ENCODE results near the gene DST.
A peak's percentile ranks its signal among the peaks of the same experiment; 100 is the strongest.

DST gene

GRCh38 chr6:56551409-56552120, 91.1 kb downstream of the DST start:
- WGBS, 2 donors (ENCODE audit: extremely low coverage in 2 of 2, insufficient read length in 2 of 2, insufficient replicate concordance in 1 of 2) = no CpG with 5 or more reads among the region's 3 CpGs
- H2AK5ac ChIP-seq (ENCODE audit: low read depth, low read length) = no peak overlapping the region
- H2BK12ac ChIP-seq (ENCODE audit: low read length) = no peak overlapping the region
- H4K91ac ChIP-seq (ENCODE audit: low read depth, low read length, poor library complexity) = no peak overlapping the region
- no peak for DNase-seq (ENCODE audit: low spot score)
- no peak overlapping the region for H3K23ac ChIP-seq (ENCODE audit: low read depth, low read length, poor library complexity)
- no peaks in the 10 kb centered on the region for H3K27me3 ChIP-seq (ENCODE audit: control insufficient read depth in 3 of 3, insufficient read depth in 3 of 3, low read depth in 1 of 3, low read length in 3 of 3)
- no peak overlapping the region for H3K14ac ChIP-seq (ENCODE audit: low read length)
- no peaks in the 10 kb centered on the region for H3K79me1 ChIP-seq (ENCODE audit: low read depth, low read length)
- H2BK15ac ChIP-seq (ENCODE audit: low read length) = no peak overlapping the region
- no peak overlapping the region for H2BK120ac ChIP-seq (ENCODE audit: low read depth, low read length)
- H4K8ac ChIP-seq (ENCODE audit: low read depth, low read length) = no peak overlapping the region
- H3K9me3 ChIP-seq (replicated peaks in 1 of 2; ENCODE audit: control insufficient read depth in 2 of 2, insufficient read depth in 1 of 2, low read depth in 1 of 2, low read length in 2 of 2) = no peaks in the 10 kb centered on the region
- no peak overlapping the region for H3K9ac ChIP-seq (ENCODE audit: low read depth, low read length, poor library complexity)
- no peak overlapping the region for H2AFZ ChIP-seq (ENCODE audit: low read length)
- H2BK5ac ChIP-seq (ENCODE audit: low read length) = no peak overlapping the region
- H3K18ac ChIP-seq (ENCODE audit: low read length) = no peak overlapping the region
- no peak overlapping the region for H3K4ac ChIP-seq (ENCODE audit: low read length)
- H3K36me3 ChIP-seq (replicated peaks in 1 of 2; ENCODE audit: control insufficient read depth in 2 of 2, insufficient read depth in 2 of 2, low read length in 2 of 2) = peaks cover 2 to 41% of the 10 kb centered on the region in 2 donors
- no peak overlapping the region for H3K4me3 ChIP-seq (ENCODE audit: low read length in 2 of 2)
- peaks cover 6 to 14% of the 10 kb centered on the region in 2 donors for H3K4me1 ChIP-seq (ENCODE audit: control insufficient read depth in 2 of 2, insufficient read depth in 1 of 2, low read depth in 1 of 2, low read length in 2 of 2)
- H3K27ac ChIP-seq (replicated peaks; ENCODE audit: low read length) = no peak overlapping the region
- H3K4me2 ChIP-seq (ENCODE audit: insufficient read depth, low read length, poor library complexity, severe bottlenecking) = no peak overlapping the region

- Histone ChIP-seq H3K18ac (ENCODE audit: low read length) (no peak overlapping the region), H2BK12ac (ENCODE audit: low read length) (no peak overlapping the region), H3K36me3 (replicated peaks in 1 of 2; ENCODE audit: control insufficient read depth in 2 of 2, insufficient read depth in 2 of 2, low read length in 2 of 2) (peaks cover 2 to 39% of the 10 kb centered on the region in 2 donors), H2AFZ (ENCODE audit: low read length) (no peak overlapping the region), H3K79me1 (ENCODE audit: low read depth, low read length) (no peaks in the 10 kb centered on the region), H2BK120ac (ENCODE audit: low read depth, low read length) (no peak overlapping the region), H3K4me2 (ENCODE audit: insufficient read depth, low read length, poor library complexity, severe bottlenecking) (no peak overlapping the region), H3K4me3 (ENCODE audit: low read length in 2 of 2) (no peak overlapping the region), H3K14ac (ENCODE audit: low read length) (no peak overlapping the region), H3K23ac (ENCODE audit: low read depth, low read length, poor library complexity) (no peak overlapping the region), H3K27ac (replicated peaks; ENCODE audit: low read length) (no peak overlapping the region), H3K9me3 (replicated peaks in 1 of 2; ENCODE audit: control insufficient read depth in 2 of 2, insufficient read depth in 1 of 2, low read depth in 1 of 2, low read length in 2 of 2) (no peaks in the 10 kb centered on the region), H3K4ac (ENCODE audit: low read length) (no peak overlapping the region), H3K27me3 (ENCODE audit: control insufficient read depth in 3 of 3, insufficient read depth in 3 of 3, low read depth in 1 of 3, low read length in 3 of 3) (no peaks in the 10 kb centered on the region), H2AK5ac (ENCODE audit: low read depth, low read length) (no peak overlapping the region), H2BK5ac (ENCODE audit: low read length) (no peak overlapping the region), H3K9ac (ENCODE audit: low read depth, low read length, poor library complexity) (no peak overlapping the region), H2BK15ac (ENCODE audit: low read length) (no peak overlapping the region), H4K91ac (ENCODE audit: low read depth, low read length, poor library complexity) (no peak overlapping the region), H4K8ac (ENCODE audit: low read depth, low read length) (no peak overlapping the region), H3K4me1 (ENCODE audit: control insufficient read depth in 2 of 2, insufficient read depth in 1 of 2, low read depth in 1 of 2, low read length in 2 of 2) (peaks cover 2 to 6% of the 10 kb centered on the region in 2 donors)
- DNase-seq (ENCODE audit: low spot score) = no peak
- WGBS, 2 donors (ENCODE audit: extremely low coverage in 2 of 2, insufficient read length in 2 of 2, insufficient replicate concordance in 1 of 2) = no CpG with 5 or more reads among the region's 1 CpG
Observed at GRCh38 chr6:56550301-56550700, 92.4 kb downstream of the DST start.

GRCh38 chr6:56549014-56549413, 93.7 kb downstream of the DST start:
- no peak overlapping the region for H2BK120ac ChIP-seq (ENCODE audit: low read depth, low read length)
- H3K4me1 ChIP-seq (ENCODE audit: control insufficient read depth in 2 of 2, insufficient read depth in 1 of 2, low read depth in 1 of 2, low read length in 2 of 2) = peaks cover 1 to 2% of the 10 kb centered on the region in 2 donors
- H3K14ac ChIP-seq (ENCODE audit: low read length) = no peak overlapping the region
- H2BK12ac ChIP-seq (ENCODE audit: low read length) = no peak overlapping the region
- H3K36me3 ChIP-seq (replicated peaks in 1 of 2; ENCODE audit: control insufficient read depth in 2 of 2, insufficient read depth in 2 of 2, low read length in 2 of 2) = peaks cover 2 to 28% of the 10 kb centered on the region in 2 donors
- no peaks in the 10 kb centered on the region for H3K79me1 ChIP-seq (ENCODE audit: low read depth, low read length)
- H3K23ac ChIP-seq (ENCODE audit: low read depth, low read length, poor library complexity) = no peak overlapping the region
- H3K27ac ChIP-seq (replicated peaks; ENCODE audit: low read length) = no peak overlapping the region
- no peak overlapping the region for H2BK15ac ChIP-seq (ENCODE audit: low read length)
- no peak overlapping the region for H4K91ac ChIP-seq (ENCODE audit: low read depth, low read length, poor library complexity)
- no peak overlapping the region for H2AK5ac ChIP-seq (ENCODE audit: low read depth, low read length)
- no peak overlapping the region for H3K18ac ChIP-seq (ENCODE audit: low read length)
- no CpG with 5 or more reads among the region's 2 CpGs for WGBS, 2 donors (ENCODE audit: extremely low coverage in 2 of 2, insufficient read length in 2 of 2, insufficient replicate concordance in 1 of 2)
- no peak overlapping the region for H4K8ac ChIP-seq (ENCODE audit: low read depth, low read length)
- DNase-seq (ENCODE audit: low spot score) = peak; percentile 48
- no peaks in the 10 kb centered on the region for H3K9me3 ChIP-seq (replicated peaks in 1 of 2; ENCODE audit: control insufficient read depth in 2 of 2, insufficient read depth in 1 of 2, low read depth in 1 of 2, low read length in 2 of 2)
- no peak overlapping the region for H2BK5ac ChIP-seq (ENCODE audit: low read length)
- no peaks in the 10 kb centered on the region for H3K27me3 ChIP-seq (ENCODE audit: control insufficient read depth in 3 of 3, insufficient read depth in 3 of 3, low read depth in 1 of 3, low read length in 3 of 3)
- no peak overlapping the region for H2AFZ ChIP-seq (ENCODE audit: low read length)
- no peak overlapping the region for H3K4me2 ChIP-seq (ENCODE audit: insufficient read depth, low read length, poor library complexity, severe bottlenecking)
- H3K4me3 ChIP-seq (ENCODE audit: low read length in 2 of 2) = no peak overlapping the region
- H3K9ac ChIP-seq (ENCODE audit: low read depth, low read length, poor library complexity) = no peak overlapping the region
- no peak overlapping the region for H3K4ac ChIP-seq (ENCODE audit: low read length)

GRCh38 chr6:56547687-56548086, 95.0 kb downstream of the DST start:
- no peak overlapping the region for H3K9ac ChIP-seq (ENCODE audit: low read depth, low read length, poor library complexity)
- H3K23ac ChIP-seq (ENCODE audit: low read depth, low read length, poor library complexity) = no peak overlapping the region
- H3K4me1 ChIP-seq (ENCODE audit: control insufficient read depth in 2 of 2, insufficient read depth in 1 of 2, low read depth in 1 of 2, low read length in 2 of 2) = peaks cover 1 to 4% of the 10 kb centered on the region in 2 donors
- H3K9me3 ChIP-seq (replicated peaks in 1 of 2; ENCODE audit: control insufficient read depth in 2 of 2, insufficient read depth in 1 of 2, low read depth in 1 of 2, low read length in 2 of 2) = no peaks in the 10 kb centered on the region
- H2BK5ac ChIP-seq (ENCODE audit: low read length) = no peak overlapping the region
- H2BK120ac ChIP-seq (ENCODE audit: low read depth, low read length) = no peak overlapping the region
- no peaks in the 10 kb centered on the region for H3K79me1 ChIP-seq (ENCODE audit: low read depth, low read length)
- no peak overlapping the region for H2AFZ ChIP-seq (ENCODE audit: low read length)
- H3K4me2 ChIP-seq (ENCODE audit: insufficient read depth, low read length, poor library complexity, severe bottlenecking) = no peak overlapping the region
- H3K4me3 ChIP-seq (ENCODE audit: low read length in 2 of 2) = no peak overlapping the region
- no peak overlapping the region for H3K18ac ChIP-seq (ENCODE audit: low read length)
- no peak overlapping the region for H3K14ac ChIP-seq (ENCODE audit: low read length)
- H2BK12ac ChIP-seq (ENCODE audit: low read length) = no peak overlapping the region
- no peak overlapping the region for H4K91ac ChIP-seq (ENCODE audit: low read depth, low read length, poor library complexity)
- WGBS, 2 donors (ENCODE audit: extremely low coverage in 2 of 2, insufficient read length in 2 of 2, insufficient replicate concordance in 1 of 2) = no CpG with 5 or more reads among the region's 1 CpG
- H3K27ac ChIP-seq (replicated peaks; ENCODE audit: low read length) = no peak overlapping the region
- H2BK15ac ChIP-seq (ENCODE audit: low read length) = no peak overlapping the region
- H3K4ac ChIP-seq (ENCODE audit: low read length) = no peak overlapping the region
- H4K8ac ChIP-seq (ENCODE audit: low read depth, low read length) = no peak overlapping the region
- DNase-seq (ENCODE audit: low spot score) = no peak
- H3K36me3 ChIP-seq (replicated peaks in 1 of 2; ENCODE audit: control insufficient read depth in 2 of 2, insufficient read depth in 2 of 2, low read length in 2 of 2) = peaks cover 1 to 16% of the 10 kb centered on the region in 2 donors
- no peak overlapping the region for H2AK5ac ChIP-seq (ENCODE audit: low read depth, low read length)
- H3K27me3 ChIP-seq (ENCODE audit: control insufficient read depth in 3 of 3, insufficient read depth in 3 of 3, low read depth in 1 of 3, low read length in 3 of 3) = no peaks in the 10 kb centered on the region

Data from neuronal stem cell (in vitro differentiated cells).